K562 (cell line): ENCODE data around the gene IL18RAP. TPM values are rescaled to one million over a fixed set of nuclear protein-coding genes. Genes with fewer than 3 reads are reported as not detected.

Source experiments
- ADNP ChIP-seq: fragments of 200-800 bp; sonication (Bioruptor generic); IDR thresholded peaks from 2 replicates; pipeline ENCODE4 v1.6.1; 2016; ENCODE audit warnings: missing genetic modification characterization, missing compliant biosample characterization
- ATF3 ChIP-seq, 2 experiments: fragments of 450-650 bp in 1 of 2; sonication (generic) in 1 of 2; formaldehyde crosslinking in 1 of 2; IDR thresholded peaks in 1 of 2; conservative IDR thresholded peaks in 1 of 2; 2 replicates each; pipeline versions ENCODE4 v1.6.1 to v1.8.1; 2016 to 2023; ENCODE audit warnings: mild to moderate bottlenecking in 2 of 2, moderate library complexity in 2 of 2, inconsistent platforms in 1 of 2, missing genetic modification reagents in 1 of 2
- BACH1 ChIP-seq: fragments of 200-800 bp; sonication (Bioruptor generic); IDR thresholded peaks from 2 replicates; pipeline ENCODE4 v1.6.1; 2016; ENCODE audit warnings: missing genetic modification characterization, missing compliant biosample characterization
- BCLAF1 ChIP-seq, 2 experiments: fragments of 450-650 bp in 1 of 2; IDR thresholded peaks; 2 replicates each; pipeline ENCODE4 v1.6.1; 2011 to 2017; ENCODE audit warnings: low read depth in 2 of 2, antibody characterized with exemption in 1 of 2, borderline replicate concordance in 1 of 2, low read length in 1 of 2, mild to moderate bottlenecking in 1 of 2, mixed read lengths in 1 of 2; ENCODE audit not compliant: control insufficient read depth in 1 of 2
- CAMTA2 ChIP-seq: fragments of 250-450 bp; sonication (Bioruptor Pico); conservative IDR thresholded peaks from 2 replicates; pipeline ENCODE4 v1.5.1; 2022
- FOXJ2 ChIP-seq: fragments of 200-800 bp; sonication (Bioruptor generic); IDR thresholded peaks from 2 replicates; pipeline ENCODE4 v1.6.1; 2016; ENCODE audit warnings: missing genetic modification characterization, missing compliant biosample characterization
- KDM1A ChIP-seq, 2 experiments: fragments of 450-650 bp; IDR thresholded peaks; 2 replicates each; pipeline ENCODE4 v1.6.1; 2016; ENCODE audit warnings: mild to moderate bottlenecking in 2 of 2
- PHB ChIP-seq: fragments of 250-450 bp; sonication (Bioruptor Pico); IDR thresholded peaks from 2 replicates; pipeline ENCODE4 v1.5.0; 2021
- POLR3G ChIP-seq: IDR thresholded peaks from 2 replicates; pipeline ENCODE4 v1.6.1; 2011; ENCODE audit not compliant: insufficient read length, insufficient replicate concordance; ENCODE audit errors: extremely low read depth
- THRAP3 ChIP-seq: fragments of 450-650 bp; IDR thresholded peaks from 2 replicates; pipeline ENCODE4 v1.6.1; 2016; ENCODE audit warnings: mild to moderate bottlenecking, inconsistent platforms, borderline replicate concordance
- ZBTB26 ChIP-seq: fragments of 450-650 bp; formaldehyde crosslinking; IDR thresholded peaks from 2 replicates; pipeline ENCODE4 v1.4.0; 2022; ENCODE audit warnings: missing genetic modification characterization
- ZKSCAN8 ChIP-seq: fragments of 200-800 bp; sonication (Bioruptor generic); IDR thresholded peaks from 2 replicates; pipeline ENCODE4 v1.6.1; 2016; ENCODE audit warnings: missing genetic modification characterization, missing compliant biosample characterization
- ZNF175 ChIP-seq: fragments of 200-800 bp; sonication (Bioruptor generic); IDR thresholded peaks from 2 replicates; pipeline ENCODE4 v1.6.1; 2016; ENCODE audit warnings: low read depth, mild to moderate bottlenecking, missing genetic modification characterization, missing compliant biosample characterization
- ZNF23 ChIP-seq: fragments of 250-450 bp; sonication (Bioruptor Pico); IDR thresholded peaks from 2 replicates; pipeline ENCODE4 v1.4.0; 2020; ENCODE audit warnings: mild to moderate bottlenecking
- ZNF57 ChIP-seq: fragments of 450-650 bp; formaldehyde crosslinking; IDR thresholded peaks from 2 replicates; pipeline ENCODE4 v1.4.0; 2020; ENCODE audit warnings: mild to moderate bottlenecking, moderate library complexity
- ZNF584 ChIP-seq: fragments of 200-800 bp; sonication (Bioruptor generic); IDR thresholded peaks from 2 replicates; pipeline ENCODE4 v1.6.1; 2016; ENCODE audit warnings: low read depth, mild to moderate bottlenecking, missing genetic modification characterization, missing compliant biosample characterization
- ZNF609 ChIP-seq: sonication (generic); formaldehyde crosslinking; IDR thresholded peaks from 2 replicates; pipeline ENCODE4 v1.8.1; 2023; ENCODE audit warnings: missing genetic modification reagents, mild to moderate bottlenecking, borderline replicate concordance
- ZNF668 ChIP-seq: fragments of 250-450 bp; sonication (Bioruptor Pico); IDR thresholded peaks from 2 replicates; pipeline ENCODE4 v1.8.0; 2022; ENCODE audit warnings: mild to moderate bottlenecking, inconsistent platforms
- polyA plus RNA-seq, 8 experiments: library from polyadenylated mRNA; depleted of rRNA in 4 of 8; stranded (reverse) in 5 of 8; unstranded in 3 of 8; fragments of >200 nt; fragmentation: Nextera tagmentation in 2 of 8; fragmentation: Illumina TruSeq in 1 of 8; extraction: Ambion mirVana in 2 of 8; extraction: Trizol in 1 of 8; gene quantifications; 2 replicates each; pipeline versions ENCODE4 v1.2.1 to v1.2.3, GENCODE V29; 2011 to 2014; ENCODE audit warnings: inconsistent platforms in 1 of 8, missing spikeins in 1 of 8
- total RNA-seq, 7 experiments: library from RNA; depleted of rRNA in 6 of 7; stranded (reverse); fragments of >200 nt in 6 of 7; fragmentation: Illumina TruSeq in 2 of 7; extraction: Trizol in 2 of 7; gene quantifications; 2 replicates each; pipeline versions ENCODE4 v1.2.1 to v1.2.3, GENCODE V29; 2011 to 2021; ENCODE audit warnings: low replicate concordance in 1 of 7

IL18RAP gene
- total and polyA plus RNA-seq, 9 of the 15 experiments (the other 6 are each of a cell fraction or from before 2014, with no cell fraction given), result 1.1 to 20.5 (median 5.8) TPM

GRCh38 chr2:102401865-102402264 is 21.1 kb upstream of the IL18RAP start (continued):
- TF ChIP-seq ATF3 (IDR thresholded peaks at IDR 0.05), result peak; percentile 72
- no peak for TF ChIP-seq ATF3 (CRISPR knock-in tag; conservative IDR thresholded peaks at IDR 0.05)
- 0 out of 2 replicates have a peak, but pooled peaks have one; percentile 65 for TF ChIP-seq FOXJ2
- no peak for TF ChIP-seq ZBTB26
- no peak for TF ChIP-seq ZNF23 (CRISPR knock-in tag)
- TF ChIP-seq PHB (CRISPR knock-in tag), result no peak
- TF ChIP-seq BACH1 (tag), result 0 out of 2 replicates have a peak, but pooled peaks have one; percentile 23
- TF ChIP-seq ZNF609 (CRISPR knock-in tag), result no peak
- no peak for TF ChIP-seq ZNF57
- no peak for TF ChIP-seq POLR3G
- no peak for TF ChIP-seq KDM1A (IDR thresholded peaks at IDR 0.05)
- no peak for TF ChIP-seq ZNF668 (CRISPR knock-in tag)
- TF ChIP-seq ZKSCAN8 (CRISPR knock-in tag), result no peak
- 0 out of 2 replicates have a peak, but pooled peaks have one; percentile 27 for TF ChIP-seq ZNF584 (CRISPR knock-in tag)
- TF ChIP-seq ZNF175 (CRISPR knock-in tag), result 0 out of 2 replicates have a peak, but pooled peaks have one; percentile 15
- no peak for TF ChIP-seq ADNP (tag)
- no peak for TF ChIP-seq THRAP3
- no peak for TF ChIP-seq BCLAF1 (IDR thresholded peaks at IDR 0.05; ENCODE audit: borderline replicate concordance in 1 of 2, control insufficient read depth in 1 of 2, low read depth in 2 of 2, low read length in 1 of 2)
- no peak for TF ChIP-seq CAMTA2
